ENCODE measurements around the gene DNAH3. TPM values are rescaled to one million over a fixed set of nuclear protein-coding genes. Genes with fewer than 3 reads are reported as not detected.

DNAH3 gene
- total RNA-seq, 1 donor: not detected

DNA sequence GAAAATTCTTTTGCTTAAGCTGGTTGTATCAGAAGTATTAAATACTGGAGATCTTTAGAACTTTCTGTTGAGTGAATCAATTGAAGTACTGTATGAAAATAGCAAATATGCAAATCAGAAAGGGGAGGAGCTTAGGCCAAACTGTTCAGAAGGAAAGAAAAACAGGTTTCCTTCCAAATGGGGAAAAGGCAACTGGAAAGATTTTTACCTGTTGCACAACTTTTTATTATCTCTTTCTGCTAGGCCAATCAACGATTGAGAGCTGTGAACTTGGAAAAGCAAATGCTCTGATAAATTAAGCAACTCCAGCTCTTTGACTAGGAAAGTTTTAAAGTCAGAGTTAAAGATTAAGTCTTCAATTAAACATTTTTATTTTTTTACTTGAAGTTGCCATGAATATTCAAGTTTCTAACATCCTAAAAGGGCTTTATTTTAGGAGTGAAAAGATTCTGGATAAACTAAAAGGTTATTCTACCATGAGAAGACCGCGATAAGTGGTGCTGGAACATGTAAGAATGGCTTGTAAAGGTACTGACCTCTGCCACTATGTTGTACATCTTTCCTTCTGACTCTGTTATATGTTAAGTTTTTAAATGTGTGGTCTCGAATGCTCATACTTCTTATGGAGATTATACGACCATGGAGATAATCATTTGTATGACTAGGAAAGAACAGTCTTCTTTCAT is 266.9 kb downstream of the DNAH3 start:
- peak; percentile 6 for DNase-seq (ENCODE audit: insufficient read length, low spot score, missing footprints)
- Histone ChIP-seq H3K36me3 (ENCODE audit: insufficient read depth, low read length) (peaks cover 23% of the 10 kb centered on the region), H3K79me2 (ENCODE audit: insufficient read depth, low read length) (peaks cover 96% of the 10 kb centered on the region), H3K9me3 (ENCODE audit: low read depth, low read length) (no peaks in the 10 kb centered on the region), H2AFZ (ENCODE audit: low read length) (no peak overlapping the region), H4K20me1 (ENCODE audit: insufficient read depth, low read length) (peaks cover 68% of the 10 kb centered on the region), H3K27ac (ENCODE audit: low read depth, low read length) (no peak overlapping the region), H3K4me2 (ENCODE audit: insufficient read depth, low read length) (peak overlapping the region; percentile 16), H3K4me3 (ENCODE audit: insufficient read depth, low read length) (no peak overlapping the region), H3K4me1 (ENCODE audit: insufficient read depth, low read length) (peaks cover 53% of the 10 kb centered on the region), H3K27me3 (ENCODE audit: insufficient read depth, low read length) (no peaks in the 10 kb centered on the region)
- TF ChIP-seq, protein P1, sequence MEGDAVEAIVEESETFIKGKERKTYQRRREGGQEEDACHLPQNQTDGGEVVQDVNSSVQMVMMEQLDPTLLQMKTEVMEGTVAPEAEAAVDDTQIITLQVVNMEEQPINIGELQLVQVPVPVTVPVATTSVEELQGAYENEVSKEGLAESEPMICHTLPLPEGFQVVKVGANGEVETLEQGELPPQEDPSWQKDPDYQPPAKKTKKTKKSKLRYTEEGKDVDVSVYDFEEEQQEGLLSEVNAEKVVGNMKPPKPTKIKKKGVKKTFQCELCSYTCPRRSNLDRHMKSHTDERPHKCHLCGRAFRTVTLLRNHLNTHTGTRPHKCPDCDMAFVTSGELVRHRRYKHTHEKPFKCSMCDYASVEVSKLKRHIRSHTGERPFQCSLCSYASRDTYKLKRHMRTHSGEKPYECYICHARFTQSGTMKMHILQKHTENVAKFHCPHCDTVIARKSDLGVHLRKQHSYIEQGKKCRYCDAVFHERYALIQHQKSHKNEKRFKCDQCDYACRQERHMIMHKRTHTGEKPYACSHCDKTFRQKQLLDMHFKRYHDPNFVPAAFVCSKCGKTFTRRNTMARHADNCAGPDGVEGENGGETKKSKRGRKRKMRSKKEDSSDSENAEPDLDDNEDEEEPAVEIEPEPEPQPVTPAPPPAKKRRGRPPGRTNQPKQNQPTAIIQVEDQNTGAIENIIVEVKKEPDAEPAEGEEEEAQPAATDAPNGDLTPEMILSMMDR (IDR thresholded peaks at IDR 0.05; ENCODE audit: extremely low read depth, low read depth, low read length): no peak

Other genes with a start within 250 kb of the DNAH3 start
- gene LDAF1, start 7.8 kb upstream of the DNAH3 start, total RNA-seq: 65.5 and 92.5 TPM in 2 replicates
- not detected in 2 replicates for gene ZP2, start 60.7 kb upstream of the DNAH3 start, total RNA-seq
- gene ANKS4B, start 82.9 kb upstream of the DNAH3 start, total RNA-seq: not detected in 2 replicates
- gene CRYM, start 127.4 kb upstream of the DNAH3 start, total RNA-seq: 4.1 and 5.1 TPM in 2 replicates

All from osteoblast (primary cell).